Muscle of leg (tissue), 11 donors: ENCODE measurements around the gene GNAS-AS1. TPM values are rescaled to one million over a fixed set of nuclear protein-coding genes. Genes with fewer than 3 reads are reported as not detected.
A peak's percentile ranks its signal among the peaks of the same experiment; 100 is the strongest.
"Not testable (repeated sequence)": the region's sequence is repeated elsewhere in the genome, so short reads cannot be mapped to it uniquely, and the experiment has no call there.

Experiments
- DNase-seq: peaks from one replicate; pipeline ENCODE4 v3.0.0; 2013
- H3K27ac ChIP-seq: one replicate; pipeline ENCODE4 v1.5.1; 2013; ENCODE audit warnings: mild to moderate bottlenecking, low read length, control low read depth
- H3K27me3 ChIP-seq: one replicate; pipeline ENCODE4 v1.6.1; 2013; ENCODE audit warnings: low read length; ENCODE audit not compliant: control insufficient read depth, insufficient read depth
- H3K36me3 ChIP-seq: one replicate; pipeline ENCODE4 v1.6.1; 2013; ENCODE audit warnings: low read length; ENCODE audit not compliant: control insufficient read depth, insufficient read depth
- H3K4me1 ChIP-seq: one replicate; pipeline ENCODE4 v1.6.1; 2013; ENCODE audit warnings: low read length; ENCODE audit not compliant: control insufficient read depth, insufficient read depth
- H3K4me3 ChIP-seq: one replicate; pipeline ENCODE4 v1.5.1; 2013; ENCODE audit warnings: low read length, control low read depth
- H3K9me3 ChIP-seq: replicated peaks from 2 replicates; pipeline ENCODE4 v1.6.1; 2013; ENCODE audit warnings: low read depth, low read length; ENCODE audit not compliant: control insufficient read depth
- WGBS: methylation state at CpG from one replicate; pipeline ENCODE4 v1.1.5; 2013; ENCODE audit warnings: missing lambda C conversion rate; ENCODE audit not compliant: insufficient coverage; 5-methylcytosine and 5-hydroxymethylcytosine counted together
- polyA plus RNA-seq, 8 donors: library from polyadenylated mRNA; unstranded; fragments of 120-200 nt; gene quantifications; one replicate each; pipeline versions ENCODE4 v1.2.1 to v1.2.3, GENCODE V29; 2013; ENCODE audit warnings: inconsistent platforms in 1 of 8, low replicate concordance in 1 of 8; ENCODE audit not compliant: insufficient read length in 8 of 8, insufficient read depth in 1 of 8
- total RNA-seq: library from RNA; stranded (reverse); fragments of 120-200 nt; gene quantifications from one replicate; pipeline ENCODE4 v1.2.4, GENCODE V29; 2013

GNAS-AS1 gene
- total and polyA plus RNA-seq, 9 donors = 1.8 to 5.3 (median 2.5) TPM

DNA sequence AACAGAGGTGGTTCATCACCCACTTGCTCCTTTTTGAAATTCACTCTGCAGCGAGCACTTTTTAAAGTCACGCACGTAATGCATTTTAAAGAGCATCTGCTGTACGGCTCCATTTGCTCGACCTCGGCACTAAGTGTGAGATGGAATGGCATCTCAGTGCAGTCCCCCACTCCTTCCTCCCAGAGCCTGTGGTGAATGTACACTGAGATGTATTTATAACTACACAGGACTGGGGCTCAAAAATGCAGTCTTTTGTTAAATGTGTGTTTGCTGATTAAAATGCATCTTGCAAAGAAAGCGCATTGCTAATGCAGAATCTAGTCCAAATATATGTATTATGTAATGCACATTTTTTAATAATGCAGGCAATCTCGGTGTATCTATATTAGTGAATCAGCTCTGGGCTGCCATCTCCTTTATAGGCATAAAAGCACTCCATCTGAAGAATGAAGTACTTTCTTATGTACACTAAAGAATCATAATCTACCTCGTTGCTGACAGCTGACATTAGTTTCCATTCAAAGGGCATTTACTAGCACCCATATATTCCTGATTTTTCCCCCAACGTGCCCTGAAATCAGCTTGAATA lies 14.0 kb downstream of the GNAS-AS1 start:
- WGBS = 67% methylated on average over 1 of the region's 10 CpGs
- DNase-seq = no peak
- Histone ChIP-seq H3K36me3 (peaks cover 19% of the 10 kb centered on the region), H3K9me3 (no peaks in the 10 kb centered on the region), H3K27ac (peak overlapping the region; percentile 40), H3K4me3 (no peak overlapping the region), H3K4me1 (peaks cover 29% of the 10 kb centered on the region), H3K27me3 (peaks cover 26% of the 10 kb centered on the region)

DNA sequence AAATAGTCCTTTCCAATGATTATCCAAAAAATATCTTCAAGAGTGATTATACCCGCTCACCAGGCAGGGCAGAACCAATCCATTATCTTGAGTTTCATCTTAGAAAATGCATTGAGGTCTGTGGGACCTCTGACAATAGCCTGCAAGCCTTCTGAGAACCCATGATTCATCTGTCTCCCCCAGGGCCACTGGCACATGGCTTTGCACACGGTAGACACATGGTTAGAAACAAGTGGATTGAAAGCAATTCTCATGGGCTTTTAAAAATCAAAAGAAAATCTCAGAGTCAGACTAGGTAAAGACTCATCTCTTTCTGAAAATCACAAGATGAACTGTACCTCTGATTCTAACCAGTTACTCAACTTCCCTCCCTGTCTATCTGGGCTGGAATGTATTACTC lies 15.5 kb downstream of the GNAS-AS1 start:
- WGBS = no CpG with 5 or more reads among the region's 2 CpGs
- H3K4me3 ChIP-seq = no peak overlapping the region
- H3K36me3 ChIP-seq = peaks cover 9% of the 10 kb centered on the region
- H3K27me3 ChIP-seq = peaks cover 12% of the 10 kb centered on the region
- DNase-seq = no peak
- H3K4me1 ChIP-seq = peaks cover 29% of the 10 kb centered on the region
- no peaks in the 10 kb centered on the region for H3K9me3 ChIP-seq
- peak overlapping the region; percentile 0 for H3K27ac ChIP-seq

DNA sequence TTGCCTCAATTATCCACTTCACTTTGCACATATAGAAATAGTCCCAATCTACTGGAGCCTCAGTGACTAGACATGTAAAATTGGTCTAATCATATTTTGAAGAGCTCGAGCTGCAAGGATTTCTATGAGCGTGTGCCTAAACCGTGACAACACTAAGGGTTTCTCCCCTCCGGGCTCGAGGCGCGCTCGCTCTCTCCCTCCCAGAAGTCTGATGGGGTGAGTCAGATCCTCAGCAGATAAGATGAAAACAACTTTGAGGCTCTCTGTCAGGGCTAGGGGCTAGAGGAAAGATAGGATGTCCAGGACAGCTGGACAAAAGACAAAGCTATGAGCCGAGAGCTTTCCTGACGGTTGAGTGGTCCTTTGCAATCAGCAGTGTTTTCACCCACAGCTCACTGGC lies 16.8 kb downstream of the GNAS-AS1 start:
- H3K9me3 ChIP-seq = no peaks in the 10 kb centered on the region
- peak overlapping the region; percentile 38 for H3K27ac ChIP-seq
- peaks cover 36% of the 10 kb centered on the region for H3K4me1 ChIP-seq
- peaks cover 9% of the 10 kb centered on the region for H3K36me3 ChIP-seq
- H3K27me3 ChIP-seq = peaks cover 1% of the 10 kb centered on the region
- no peak overlapping the region for H3K4me3 ChIP-seq
- no peak for DNase-seq
- WGBS = 90% methylated on average over 10 of the region's 10 CpGs

DNA sequence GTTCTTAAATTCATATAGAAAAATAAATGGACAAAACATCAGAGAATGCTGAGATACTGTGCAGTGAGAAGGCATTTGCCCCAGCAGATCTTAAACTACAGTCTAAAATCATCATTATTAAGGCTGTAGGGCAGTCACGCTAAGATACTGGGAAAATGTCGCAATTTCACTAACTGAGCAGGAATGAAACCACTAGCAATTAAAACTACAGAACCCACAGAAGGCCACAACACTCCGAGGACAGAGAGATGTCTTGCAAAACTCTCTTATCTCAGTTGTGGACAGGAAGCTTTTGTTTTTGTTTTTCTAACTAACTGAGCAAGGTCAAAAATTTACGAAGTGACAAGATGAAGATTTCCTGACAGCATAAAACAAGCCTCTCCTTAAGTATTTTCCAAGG lies 18.2 kb downstream of the GNAS-AS1 start:
- DNase-seq = no peak
- WGBS = no CpG with 5 or more reads among the region's 4 CpGs
- H3K36me3 ChIP-seq = peaks cover 9% of the 10 kb centered on the region
- H3K4me1 ChIP-seq = peaks cover 43% of the 10 kb centered on the region
- H3K27me3 ChIP-seq = no peaks in the 10 kb centered on the region
- H3K4me3 ChIP-seq = no peak overlapping the region
- no peaks in the 10 kb centered on the region for H3K9me3 ChIP-seq
- no peak overlapping the region for H3K27ac ChIP-seq

DNA sequence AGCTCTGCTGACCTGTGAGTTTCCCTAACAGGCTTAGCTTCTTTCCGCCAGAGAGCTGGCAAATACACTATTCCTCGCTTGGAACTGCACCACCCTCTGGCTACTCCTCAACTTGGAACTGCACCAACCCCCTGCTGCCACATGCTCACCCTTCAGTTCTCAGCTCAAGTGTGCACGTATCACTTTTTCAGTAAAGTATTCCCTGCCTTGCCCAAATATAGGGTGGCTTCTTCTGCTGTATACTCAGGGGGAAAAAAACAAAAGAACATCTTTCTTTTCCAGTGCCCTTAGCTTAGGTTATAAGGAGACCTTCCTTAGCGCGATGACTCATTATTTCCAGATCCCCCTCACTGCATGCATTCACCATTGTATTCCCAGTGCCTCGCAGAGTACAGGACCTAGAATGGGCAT lies 21.2 kb downstream of the GNAS-AS1 start:
- WGBS = 83% methylated on average over 5 of the region's 6 CpGs
- Histone ChIP-seq H3K9me3 (no peaks in the 10 kb centered on the region), H3K4me1 (peaks cover 61% of the 10 kb centered on the region), H3K36me3 (peaks cover 11% of the 10 kb centered on the region), H3K27ac (peak overlapping the region; percentile 91), H3K4me3 (no peak overlapping the region), H3K27me3 (no peaks in the 10 kb centered on the region)
- DNase-seq = peak; percentile 84

DNA sequence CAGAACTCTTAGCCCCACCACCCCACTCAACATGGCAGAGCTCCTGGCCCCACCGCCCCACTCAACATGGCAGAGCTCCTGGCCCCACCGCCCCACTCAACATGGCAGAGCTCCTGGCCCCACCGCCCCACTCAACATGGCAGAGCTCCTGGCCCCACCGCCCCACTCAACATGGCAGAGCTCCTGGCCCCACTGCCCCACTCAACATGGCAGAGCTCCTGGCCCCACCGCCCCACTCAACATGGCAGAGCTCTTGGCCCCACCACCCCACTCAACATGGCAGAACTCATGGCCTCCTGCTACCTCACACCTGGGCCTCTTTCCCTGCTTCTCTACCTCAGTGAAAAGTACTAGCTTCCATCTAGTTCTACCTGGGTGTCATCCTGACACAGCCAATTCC lies 21.9 kb downstream of the GNAS-AS1 start:
- not testable (repeated sequence) for DNase-seq, H3K27me3 ChIP-seq, H3K9me3 ChIP-seq, H3K4me3 ChIP-seq, H3K36me3 ChIP-seq
- Histone ChIP-seq H3K27ac (peak overlapping the region; percentile 91), H3K4me1 (peaks cover 63% of the 10 kb centered on the region)
- WGBS = 100% methylated on average over 1 of the region's 5 CpGs

DNA sequence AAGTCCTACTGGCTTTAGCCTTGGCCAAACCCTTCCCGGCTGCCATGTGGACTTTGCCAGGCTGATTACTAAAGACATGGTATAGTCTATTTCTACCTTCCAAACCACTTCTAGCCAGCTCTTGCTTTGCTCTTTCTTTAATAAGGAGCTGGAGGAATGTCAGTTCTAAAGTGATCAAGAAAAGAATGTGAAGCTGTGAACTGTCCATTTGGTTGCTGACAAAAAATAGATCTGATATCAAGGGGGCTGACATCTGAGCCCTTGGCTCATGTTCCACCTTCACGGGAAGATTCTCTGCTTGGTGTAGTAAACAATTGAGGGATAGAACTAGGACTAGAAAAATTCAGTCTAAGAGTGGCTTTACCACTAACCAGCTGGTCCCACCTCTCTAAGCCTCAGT lies 22.6 kb downstream of the GNAS-AS1 start:
- no peak overlapping the region for H3K4me3 ChIP-seq
- no peaks in the 10 kb centered on the region for H3K27me3 ChIP-seq
- no peak for DNase-seq
- H3K36me3 ChIP-seq = peaks cover 2% of the 10 kb centered on the region
- WGBS = no CpG with 5 or more reads among the region's 2 CpGs
- H3K4me1 ChIP-seq = peaks cover 62% of the 10 kb centered on the region
- H3K27ac ChIP-seq = peak overlapping the region; percentile 91
- H3K9me3 ChIP-seq = no peaks in the 10 kb centered on the region

DNA sequence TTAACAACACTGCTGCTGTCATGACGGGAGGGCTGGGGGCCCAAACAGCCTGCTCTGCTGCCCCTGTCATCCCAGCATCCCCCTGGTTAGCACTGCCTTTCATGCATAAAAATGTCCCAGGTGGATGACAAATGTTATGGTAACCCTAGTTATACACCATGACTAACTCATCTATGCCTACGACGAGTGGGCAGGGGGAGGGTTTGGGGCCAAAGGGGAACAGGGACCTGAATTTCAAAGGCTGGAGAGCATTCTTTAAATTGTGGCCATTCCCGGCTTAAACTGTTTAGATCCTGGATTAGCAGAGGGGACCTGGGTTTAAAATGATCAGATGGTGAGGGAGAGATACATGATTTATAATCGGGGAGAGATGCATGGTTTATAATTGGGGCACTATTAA lies 24.4 kb downstream of the GNAS-AS1 start:
- H3K9me3 ChIP-seq = no peaks in the 10 kb centered on the region
- no peak overlapping the region for H3K4me3 ChIP-seq
- peak; percentile 45 for DNase-seq
- H3K4me1 ChIP-seq = peaks cover 79% of the 10 kb centered on the region
- WGBS = 62% methylated on average over 3 of the region's 5 CpGs
- peaks cover 4% of the 10 kb centered on the region for H3K36me3 ChIP-seq
- H3K27ac ChIP-seq = peak overlapping the region; percentile 91
- no peaks in the 10 kb centered on the region for H3K27me3 ChIP-seq

DNA sequence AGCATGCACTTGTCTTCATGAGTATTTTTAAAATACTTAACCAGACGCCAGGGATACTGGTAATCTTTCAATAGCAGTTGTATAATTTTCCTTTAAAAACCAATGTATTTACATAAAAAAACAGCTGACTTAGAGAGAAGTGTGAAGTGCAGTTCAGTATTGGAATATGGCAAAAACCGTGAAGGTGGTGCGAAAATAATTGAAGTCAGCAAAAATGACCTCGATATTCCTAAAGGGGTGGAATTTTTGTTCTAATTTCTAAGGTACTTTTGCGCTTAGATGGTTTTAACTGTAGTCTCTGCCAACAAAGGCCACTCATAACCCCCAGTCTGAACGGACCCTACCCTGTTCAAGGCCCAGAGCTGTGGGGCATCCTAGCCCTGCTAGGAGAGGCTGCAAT lies 25.3 kb downstream of the GNAS-AS1 start:
- H3K4me3 ChIP-seq = no peak overlapping the region
- DNase-seq = no peak
- peak overlapping the region; percentile 91 for H3K27ac ChIP-seq
- H3K4me1 ChIP-seq = peaks cover 86% of the 10 kb centered on the region
- 83% methylated on average over 2 of the region's 6 CpGs for WGBS
- H3K9me3 ChIP-seq = no peaks in the 10 kb centered on the region
- no peaks in the 10 kb centered on the region for H3K27me3 ChIP-seq
- peaks cover 4% of the 10 kb centered on the region for H3K36me3 ChIP-seq

DNA sequence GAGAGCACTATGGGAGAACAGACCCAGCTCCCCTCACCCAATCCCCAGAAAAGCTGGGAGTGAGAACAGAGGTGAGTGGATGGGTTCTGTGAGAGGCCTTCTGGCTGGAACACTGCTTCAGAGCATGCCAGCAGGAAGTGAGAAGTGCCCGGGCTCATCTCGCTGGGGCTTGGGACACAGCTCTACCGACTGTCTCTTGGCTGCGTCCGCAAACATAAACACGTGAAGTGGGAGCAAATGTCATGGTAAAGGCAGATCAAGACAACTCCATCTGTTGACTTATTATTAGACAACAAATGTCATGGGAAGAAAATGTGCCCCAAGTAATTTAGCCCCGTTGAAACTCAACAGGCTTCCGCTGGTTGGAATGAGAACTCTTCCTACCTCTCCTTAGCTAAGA lies 25.9 kb downstream of the GNAS-AS1 start:
- DNase-seq = peak; percentile 75
- peak overlapping the region; percentile 91 for H3K27ac ChIP-seq
- 80% methylated on average over 2 of the region's 8 CpGs for WGBS

More for the DNA sequence above, 25.9 kb downstream of the GNAS-AS1 start:
- Histone ChIP-seq H3K9me3 (no peaks in the 10 kb centered on the region), H3K4me3 (no peak overlapping the region), H3K36me3 (peaks cover 4% of the 10 kb centered on the region), H3K27me3 (no peaks in the 10 kb centered on the region), H3K4me1 (peaks cover 90% of the 10 kb centered on the region)
